A549 (cell line): Measurements from ENCODE around the gene SLC6A18.

ENCODE experiments used
- CTCF ChIP-seq: fragments of >200 bp; sonication (Bioruptor Twin); formaldehyde crosslinking; IDR thresholded peaks from 3 replicates; pipeline ENCODE4 v1.5.1; 2016
- TF ChIP-seq, protein P1 (sequence below): fragments of >200 bp; sonication (Bioruptor Twin); formaldehyde crosslinking; IDR thresholded peaks from 2 replicates; pipeline ENCODE4 v1.6.1; 2016

DNA sequence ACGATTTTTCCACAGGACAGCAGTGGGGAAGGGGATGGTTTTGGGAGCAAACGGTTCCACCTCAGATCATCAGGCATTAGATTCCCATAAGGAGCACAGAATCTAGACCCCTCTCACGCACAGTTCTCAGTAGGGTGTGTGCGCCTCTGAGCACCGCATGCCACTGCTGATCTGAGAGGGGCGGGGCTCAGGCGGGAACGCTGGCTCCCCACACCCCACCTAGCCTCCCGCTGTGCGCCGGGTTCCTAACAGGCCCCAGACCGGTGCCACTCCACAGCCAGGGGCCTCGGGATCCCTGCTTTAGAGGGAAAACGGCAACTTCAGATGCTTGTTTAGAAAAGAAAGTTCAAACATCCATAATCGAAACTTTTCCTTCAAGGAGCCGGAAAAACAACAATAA is 49.3 kb downstream of the SLC6A18 start:
- TF ChIP-seq CTCF: no peak
- TF ChIP-seq, protein P1, sequence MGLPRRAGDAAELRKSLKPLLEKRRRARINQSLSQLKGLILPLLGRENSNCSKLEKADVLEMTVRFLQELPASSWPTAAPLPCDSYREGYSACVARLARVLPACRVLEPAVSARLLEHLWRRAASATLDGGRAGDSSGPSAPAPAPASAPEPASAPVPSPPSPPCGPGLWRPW: no peak
